ENCODE data around the gene TSPAN9. TPM values are rescaled to one million over a fixed set of nuclear protein-coding genes. Genes with fewer than 3 reads are reported as not detected.

The TSPAN9 gene
- polyA plus RNA-seq, 1 experiment = 67.0 TPM

GRCh38 chr12:3137268-3137781 lies 60.1 kb downstream of the TSPAN9 start:
- Histone ChIP-seq H3K4me3 (ENCODE audit: low read depth, low read length) (no peak overlapping the region), H3K27me3 (ENCODE audit: control insufficient read depth, insufficient read depth, low read length) (no peaks in the 10 kb centered on the region), H3K36me3 (ENCODE audit: control insufficient read depth, insufficient read depth, low read length) (no peaks in the 10 kb centered on the region)
- TF ChIP-seq CTCF (IDR thresholded peaks at IDR 0.05; ENCODE audit: insufficient read depth, low read depth, low read length) = no peak
- ChIA-PET POLR2A (interaction anchor here (0.7 kb wide), 1 partner anchor 32 kb away, joined by 3 read pairs; no protein-coding TSS in a partner anchor), CTCF (interaction anchor here (0.9 to 9.7 kb wide), 9 partner anchors 7 to 162 kb away, joined by 3 to 223 read pairs (median 5); no protein-coding TSS in a partner anchor)
- DNase-seq (ENCODE audit: low read depth) = no peak

- ChIA-PET POLR2A (no interaction called here), CTCF (interaction anchor here (0.7 to 9.7 kb wide), 8 partner anchors 25 to 161 kb away, joined by 3 to 223 read pairs (median 16); no protein-coding TSS in a partner anchor)
- H3K27me3 ChIP-seq (ENCODE audit: control insufficient read depth, insufficient read depth, low read length) = no peaks in the 10 kb centered on the region
- no peak overlapping the region for H3K4me3 ChIP-seq (ENCODE audit: low read depth, low read length)
- TF ChIP-seq CTCF (IDR thresholded peaks at IDR 0.05; ENCODE audit: insufficient read depth, low read depth, low read length) = no peak
- DNase-seq (ENCODE audit: low read depth) = no peak
- H3K36me3 ChIP-seq (ENCODE audit: control insufficient read depth, insufficient read depth, low read length) = no peaks in the 10 kb centered on the region
Observed at GRCh38 chr12:3137814-3138445, 60.8 kb downstream of the TSPAN9 start.

- ChIA-PET POLR2A (no interaction called here), CTCF (interaction anchor here (1.1 to 9.7 kb wide), 3 partner anchors 63 to 136 kb away, joined by 4 to 223 read pairs (median 52); no protein-coding TSS in a partner anchor)
- no peak for DNase-seq (ENCODE audit: low read depth)
Observed at GRCh38 chr12:3138941-3139511, 61.8 kb downstream of the TSPAN9 start.

GRCh38 chr12:3139760-3140159 lies 62.6 kb downstream of the TSPAN9 start:
- ChIA-PET POLR2A (no interaction called here), CTCF (interaction anchor here (0.7 to 9.7 kb wide), 5 partner anchors 10 to 135 kb away, joined by 3 to 223 read pairs (median 4); no protein-coding TSS in a partner anchor)
- DNase-seq (ENCODE audit: low read depth) = no peak
- no peaks in the 10 kb centered on the region for H3K27me3 ChIP-seq (ENCODE audit: control insufficient read depth, insufficient read depth, low read length)
- H3K4me3 ChIP-seq (ENCODE audit: low read depth, low read length) = no peak overlapping the region
- no peak for TF ChIP-seq CTCF (IDR thresholded peaks at IDR 0.05; ENCODE audit: insufficient read depth, low read depth, low read length)
- H3K36me3 ChIP-seq (ENCODE audit: control insufficient read depth, insufficient read depth, low read length) = no peaks in the 10 kb centered on the region

More at GRCh38 chr12:3138941-3139511, 61.8 kb downstream of the TSPAN9 start:
- no peaks in the 10 kb centered on the region for H3K27me3 ChIP-seq (ENCODE audit: control insufficient read depth, insufficient read depth, low read length)
- H3K4me3 ChIP-seq (ENCODE audit: low read depth, low read length) = no peak overlapping the region
- no peaks in the 10 kb centered on the region for H3K36me3 ChIP-seq (ENCODE audit: control insufficient read depth, insufficient read depth, low read length)
- no peak for TF ChIP-seq CTCF (IDR thresholded peaks at IDR 0.05; ENCODE audit: insufficient read depth, low read depth, low read length)

GRCh38 chr12:3140284-3140683 lies 63.1 kb downstream of the TSPAN9 start:
- CTCF ChIA-PET = interaction anchor here (0.7 to 9.7 kb wide), 4 partner anchors 9 to 135 kb away, joined by 3 to 223 read pairs (median 28); no protein-coding TSS in a partner anchor
- DNase-seq (ENCODE audit: low read depth) = no peak
- TF ChIP-seq CTCF (IDR thresholded peaks at IDR 0.05; ENCODE audit: insufficient read depth, low read depth, low read length) = no peak
- Histone ChIP-seq H3K36me3 (ENCODE audit: control insufficient read depth, insufficient read depth, low read length) (no peaks in the 10 kb centered on the region), H3K4me3 (ENCODE audit: low read depth, low read length) (no peak overlapping the region), H3K27me3 (ENCODE audit: control insufficient read depth, insufficient read depth, low read length) (no peaks in the 10 kb centered on the region)
- POLR2A ChIA-PET = no interaction called here
